PC-9 (cell line): ENCODE results near the gene BST2.

Experiments used
- EZH2 ChIP-seq: fragments of 200-600 bp; sonication (generic); IDR thresholded peaks from 2 replicates; pipeline ENCODE4 v1.8.0; 2017; ENCODE audit warnings: antibody characterized with exemption, low read depth
- TF ChIP-seq, protein P1 (sequence below): fragments of 200-600 bp; sonication (generic); conservative IDR thresholded peaks from 2 replicates; pipeline ENCODE4 v1.6.1; 2017; ENCODE audit warnings: mixed run types, antibody characterized with exemption, mild to moderate bottlenecking, moderate library complexity

- TF ChIP-seq, protein P1, sequence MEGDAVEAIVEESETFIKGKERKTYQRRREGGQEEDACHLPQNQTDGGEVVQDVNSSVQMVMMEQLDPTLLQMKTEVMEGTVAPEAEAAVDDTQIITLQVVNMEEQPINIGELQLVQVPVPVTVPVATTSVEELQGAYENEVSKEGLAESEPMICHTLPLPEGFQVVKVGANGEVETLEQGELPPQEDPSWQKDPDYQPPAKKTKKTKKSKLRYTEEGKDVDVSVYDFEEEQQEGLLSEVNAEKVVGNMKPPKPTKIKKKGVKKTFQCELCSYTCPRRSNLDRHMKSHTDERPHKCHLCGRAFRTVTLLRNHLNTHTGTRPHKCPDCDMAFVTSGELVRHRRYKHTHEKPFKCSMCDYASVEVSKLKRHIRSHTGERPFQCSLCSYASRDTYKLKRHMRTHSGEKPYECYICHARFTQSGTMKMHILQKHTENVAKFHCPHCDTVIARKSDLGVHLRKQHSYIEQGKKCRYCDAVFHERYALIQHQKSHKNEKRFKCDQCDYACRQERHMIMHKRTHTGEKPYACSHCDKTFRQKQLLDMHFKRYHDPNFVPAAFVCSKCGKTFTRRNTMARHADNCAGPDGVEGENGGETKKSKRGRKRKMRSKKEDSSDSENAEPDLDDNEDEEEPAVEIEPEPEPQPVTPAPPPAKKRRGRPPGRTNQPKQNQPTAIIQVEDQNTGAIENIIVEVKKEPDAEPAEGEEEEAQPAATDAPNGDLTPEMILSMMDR: no peak
- TF ChIP-seq EZH2: no peak
Observed at GRCh38 chr19:17429641-17430113, 24.2 kb upstream of the BST2 start.
